CD4-positive, alpha-beta memory T cell (primary cell): ENCODE measurements around the gene DACH1. TPM values are rescaled to one million over a fixed set of nuclear protein-coding genes. Genes with fewer than 3 reads are reported as not detected.

ENCODE experiments used
- CTCF ChIA-PET: fragments of 350-600 bp; sonication (Branson Sonifier 250); formaldehyde crosslinking; loops from one replicate; lab custom pipeline; 2021; ENCODE audit warnings: inconsistent platforms; ENCODE audit not compliant: partially characterized antibody; lab: Charles Lee
- POLR2A ChIA-PET: fragments of 350-600 bp; sonication (Branson Sonifier 250); formaldehyde crosslinking; loops from one replicate; lab custom pipeline; 2021; ENCODE audit not compliant: partially characterized antibody; lab: Charles Lee
- DNase-seq, 5 donors: peaks; one replicate each; pipeline versions ENCODE4 v3.0.0 to v3.0.0-alpha.2; 2020 to 2022; ENCODE audit warnings: mixed read lengths in 1 of 5
- H3K27ac ChIP-seq: one replicate; pipeline ENCODE4 v1.7.0; 2013; ENCODE audit warnings: low read depth, low read length
- H3K27me3 ChIP-seq: 2 replicates; pipeline ENCODE4 v1.7.0; 2013; ENCODE audit warnings: mild to moderate bottlenecking, low read length, moderate library complexity; ENCODE audit not compliant: insufficient read depth
- H3K36me3 ChIP-seq: 2 replicates; pipeline ENCODE4 v1.7.0; 2013; ENCODE audit warnings: mild to moderate bottlenecking, low read length, moderate library complexity; ENCODE audit not compliant: insufficient read depth
- H3K4me1 ChIP-seq: 2 replicates; pipeline ENCODE4 v1.7.0; 2013; ENCODE audit warnings: mild to moderate bottlenecking, low read length, moderate library complexity; ENCODE audit not compliant: insufficient read depth
- H3K4me3 ChIP-seq, 2 donors: one replicate each; pipeline ENCODE4 v1.7.0; 2013; ENCODE audit warnings: low read length in 2 of 2, mild to moderate bottlenecking in 1 of 2
- H3K9me3 ChIP-seq, 2 donors: one replicate each; pipeline ENCODE4 v1.7.0; 2013; ENCODE audit warnings: low read length in 2 of 2, control low read depth in 1 of 2; ENCODE audit not compliant: control insufficient read depth in 1 of 2
- H3K27ac Mint-ChIP-seq, 7 donors: one replicate each; pipeline ENCODE4 v1.8.0; 2020 to 2021; ENCODE audit warnings: mixed read lengths in 7 of 7, mild to moderate bottlenecking in 6 of 7, inconsistent platforms in 3 of 7, moderate library complexity in 3 of 7
- H3K27me3 Mint-ChIP-seq, 2 donors: one replicate each; pipeline ENCODE4 v1.8.0; 2020 to 2021; ENCODE audit warnings: mixed read lengths in 2 of 2
- H3K36me3 Mint-ChIP-seq, 2 donors: one replicate each; pipeline ENCODE4 v1.8.0; 2020 to 2021; ENCODE audit warnings: mixed read lengths in 2 of 2, inconsistent platforms in 1 of 2, mild to moderate bottlenecking in 1 of 2
- H3K4me1 Mint-ChIP-seq, 4 donors: one replicate each; pipeline ENCODE4 v1.8.0; 2020 to 2021; ENCODE audit warnings: mixed read lengths in 4 of 4, mild to moderate bottlenecking in 1 of 4
- H3K4me3 Mint-ChIP-seq, 8 donors: one replicate each; pipeline ENCODE4 v1.8.0; 2020 to 2021; ENCODE audit warnings: mixed read lengths in 8 of 8, mild to moderate bottlenecking in 7 of 8, moderate library complexity in 6 of 8, inconsistent platforms in 3 of 8
- H3K9me3 Mint-ChIP-seq, 8 donors: one replicate each; pipeline ENCODE4 v1.8.0; 2020 to 2021; ENCODE audit warnings: mixed read lengths in 8 of 8, mild to moderate bottlenecking in 5 of 8, inconsistent platforms in 3 of 8, moderate library complexity in 1 of 8
- intact Hi-C: fragments of 100-400 bp; cut with micrococcal nuclease; formaldehyde crosslinking; loops from one replicate; pipeline ENCODE4 v1.15.1; 2023
- polyA plus RNA-seq, 2 donors: library from polyadenylated mRNA; unstranded; fragments of 300-500 nt; fragmentation: Illumina TruSeq; gene quantifications; one replicate each; pipeline ENCODE4 v1.2.3, GENCODE V29; 2021
- total RNA-seq, 2 experiments: library from RNA; stranded (reverse); gene quantifications; one replicate each; pipeline ENCODE4 v1.2.3, GENCODE V29; 2021

Gene DACH1
- total and polyA plus RNA-seq, 4 experiments from 2014 or later, result not detected

- no peak overlapping the region for H3K4me3 Mint-ChIP-seq
- intact Hi-C loops, result no loop called here
- Histone ChIP-seq H3K27ac (no peak overlapping the region), H3K4me3 (no peak overlapping the region), H3K27me3 (no peaks in the 10 kb centered on the region), H3K4me1 (no peaks in the 10 kb centered on the region), H3K36me3 (no peaks in the 10 kb centered on the region), H3K9me3 (no peaks in the 10 kb centered on the region)
- DNase-seq, result no peak
- H3K27me3 Mint-ChIP-seq, result no peaks in the 10 kb centered on the region
- ChIA-PET CTCF (no interaction called here), POLR2A (no interaction called here)
- H3K36me3 Mint-ChIP-seq, result no peaks in the 10 kb centered on the region
- H3K9me3 Mint-ChIP-seq, result peaks cover 0 to 3% (median 0%) of the 10 kb centered on the region in 8 donors
- no peak overlapping the region for H3K27ac Mint-ChIP-seq
- H3K4me1 Mint-ChIP-seq, result no peaks in the 10 kb centered on the region
Measured at GRCh38 chr13:71499235-71499634, 367.8 kb downstream of the DACH1 start.

- H3K4me3 Mint-ChIP-seq, result no peak overlapping the region
- H3K9me3 Mint-ChIP-seq, result peaks cover 0 to 5% (median 0%) of the 10 kb centered on the region in 8 donors
- H3K27me3 ChIP-seq, result no peaks in the 10 kb centered on the region
- no peak overlapping the region for H3K27ac ChIP-seq
- ChIA-PET POLR2A (no interaction called here), CTCF (no interaction called here)
- H3K4me3 ChIP-seq, result no peak overlapping the region
- H3K27ac Mint-ChIP-seq, result no peak overlapping the region
- H3K36me3 ChIP-seq, result no peaks in the 10 kb centered on the region
- no peaks in the 10 kb centered on the region for H3K36me3 Mint-ChIP-seq
- intact Hi-C loops, result no loop called here
- H3K27me3 Mint-ChIP-seq, result no peaks in the 10 kb centered on the region
- no peaks in the 10 kb centered on the region for H3K4me1 Mint-ChIP-seq
- H3K9me3 ChIP-seq, result no peaks in the 10 kb centered on the region
- no peaks in the 10 kb centered on the region for H3K4me1 ChIP-seq
- DNase-seq, result no peak
Measured at GRCh38 chr13:71493189-71493588, 373.8 kb downstream of the DACH1 start.

- no peak overlapping the region for H3K27ac Mint-ChIP-seq
- no peak overlapping the region for H3K27ac ChIP-seq
- POLR2A ChIA-PET, result no interaction called here
- H3K27me3 ChIP-seq, result no peaks in the 10 kb centered on the region
- H3K4me3 Mint-ChIP-seq, result no peak overlapping the region
- no peaks in the 10 kb centered on the region for H3K4me1 Mint-ChIP-seq
- H3K9me3 ChIP-seq, result no peaks in the 10 kb centered on the region
- H3K4me1 ChIP-seq, result no peaks in the 10 kb centered on the region
- no peak for DNase-seq
- peaks cover 0 to 3% (median 0%) of the 10 kb centered on the region in 8 donors for H3K9me3 Mint-ChIP-seq
- no peaks in the 10 kb centered on the region for H3K36me3 ChIP-seq
- CTCF ChIA-PET, result no interaction called here
- H3K4me3 ChIP-seq, result no peak overlapping the region
- intact Hi-C loops, result no loop called here
- H3K27me3 Mint-ChIP-seq, result no peaks in the 10 kb centered on the region
- H3K36me3 Mint-ChIP-seq, result no peaks in the 10 kb centered on the region
Measured at GRCh38 chr13:71492346-71492871, 374.6 kb downstream of the DACH1 start.

- Histone ChIP-seq H3K27me3 (no peaks in the 10 kb centered on the region), H3K9me3 (no peaks in the 10 kb centered on the region), H3K27ac (no peak overlapping the region), H3K36me3 (no peaks in the 10 kb centered on the region), H3K4me3 (no peak overlapping the region), H3K4me1 (no peaks in the 10 kb centered on the region)
- POLR2A ChIA-PET, result no interaction called here
- DNase-seq, result no peak
- Mint-ChIP-seq H3K36me3 (no peaks in the 10 kb centered on the region), H3K27ac (no peak overlapping the region), H3K9me3 (peaks cover 0 to 3% (median 0%) of the 10 kb centered on the region in 8 donors), H3K4me3 (no peak overlapping the region), H3K27me3 (no peaks in the 10 kb centered on the region), H3K4me1 (no peaks in the 10 kb centered on the region)
- CTCF ChIA-PET, result no interaction called here
- intact Hi-C loops, result no loop called here
Measured at GRCh38 chr13:71491010-71491409, 376.0 kb downstream of the DACH1 start.

GRCh38 chr13:71489041-71489440 is 378.0 kb downstream of the DACH1 start:
- Mint-ChIP-seq H3K36me3 (no peaks in the 10 kb centered on the region), H3K27ac (no peak overlapping the region), H3K27me3 (no peaks in the 10 kb centered on the region), H3K4me3 (no peak overlapping the region), H3K4me1 (no peaks in the 10 kb centered on the region), H3K9me3 (peaks cover 0 to 3% (median 0%) of the 10 kb centered on the region in 8 donors)
- H3K27me3 ChIP-seq, result no peaks in the 10 kb centered on the region
- DNase-seq, result no peak
- no peaks in the 10 kb centered on the region for H3K36me3 ChIP-seq
- H3K4me3 ChIP-seq, result no peak overlapping the region
- no peaks in the 10 kb centered on the region for H3K9me3 ChIP-seq
- POLR2A ChIA-PET, result no interaction called here
- CTCF ChIA-PET, result no interaction called here
- no peak overlapping the region for H3K27ac ChIP-seq
- intact Hi-C loops, result no loop called here
- no peaks in the 10 kb centered on the region for H3K4me1 ChIP-seq

- no peaks in the 10 kb centered on the region for H3K36me3 Mint-ChIP-seq
- no peak overlapping the region for H3K4me3 Mint-ChIP-seq
- no peaks in the 10 kb centered on the region for H3K4me1 Mint-ChIP-seq
- Histone ChIP-seq H3K4me1 (no peaks in the 10 kb centered on the region), H3K4me3 (no peak overlapping the region), H3K27me3 (no peaks in the 10 kb centered on the region), H3K27ac (no peak overlapping the region), H3K9me3 (no peaks in the 10 kb centered on the region), H3K36me3 (no peaks in the 10 kb centered on the region)
- peaks cover 0 to 3% (median 0%) of the 10 kb centered on the region in 8 donors for H3K9me3 Mint-ChIP-seq
- intact Hi-C loops, result no loop called here
- DNase-seq, result no peak
- H3K27me3 Mint-ChIP-seq, result no peaks in the 10 kb centered on the region
- CTCF ChIA-PET, result no interaction called here
- POLR2A ChIA-PET, result no interaction called here
- no peak overlapping the region for H3K27ac Mint-ChIP-seq
Measured at GRCh38 chr13:71488201-71488600, 378.8 kb downstream of the DACH1 start.

- Histone ChIP-seq H3K9me3 (no peaks in the 10 kb centered on the region), H3K4me3 (no peak overlapping the region), H3K27me3 (no peaks in the 10 kb centered on the region), H3K27ac (no peak overlapping the region), H3K4me1 (no peaks in the 10 kb centered on the region), H3K36me3 (no peaks in the 10 kb centered on the region)
- ChIA-PET POLR2A (no interaction called here), CTCF (no interaction called here)
- Mint-ChIP-seq H3K27ac (no peak overlapping the region), H3K36me3 (no peaks in the 10 kb centered on the region), H3K9me3 (peaks cover 0 to 4% (median 0%) of the 10 kb centered on the region in 8 donors), H3K4me1 (no peaks in the 10 kb centered on the region), H3K4me3 (no peak overlapping the region), H3K27me3 (no peaks in the 10 kb centered on the region)
- intact Hi-C loops, result no loop called here
- DNase-seq, result no peak
Measured at GRCh38 chr13:71485913-71486312, 381.1 kb downstream of the DACH1 start.

GRCh38 chr13:71483733-71484132 is 383.3 kb downstream of the DACH1 start:
- Histone ChIP-seq H3K27ac (no peak overlapping the region), H3K36me3 (no peaks in the 10 kb centered on the region), H3K27me3 (no peaks in the 10 kb centered on the region), H3K9me3 (no peaks in the 10 kb centered on the region), H3K4me1 (no peaks in the 10 kb centered on the region), H3K4me3 (no peak overlapping the region)
- H3K36me3 Mint-ChIP-seq, result no peaks in the 10 kb centered on the region
- no peak overlapping the region for H3K27ac Mint-ChIP-seq
- CTCF ChIA-PET, result no interaction called here
- POLR2A ChIA-PET, result no interaction called here
- no peak for DNase-seq
- intact Hi-C loops, result no loop called here
- no peaks in the 10 kb centered on the region for H3K4me1 Mint-ChIP-seq
- peaks cover 0 to 4% (median under 1%) of the 10 kb centered on the region in 8 donors for H3K9me3 Mint-ChIP-seq
- no peak overlapping the region for H3K4me3 Mint-ChIP-seq
- H3K27me3 Mint-ChIP-seq, result no peaks in the 10 kb centered on the region
